22Rv1 (cell line): Measurements from ENCODE around the gene AMZ1.
"Not testable (repeated sequence)": the region's sequence is repeated elsewhere in the genome, so short reads cannot be mapped to it uniquely, and the experiment has no call there.

ENCODE experiments used
- H3K27ac ChIP-seq: fragments of 450-650 bp; 2 replicates; pipeline ENCODE4 v1.5.1; 2017
- CTCF ChIP-seq: fragments of 450-650 bp; IDR thresholded peaks from 2 replicates; pipeline ENCODE4 v1.5.1; 2017; ENCODE audit warnings: mild to moderate bottlenecking
- ZFX ChIP-seq: fragments of 450-650 bp; IDR thresholded peaks from 2 replicates; pipeline ENCODE4 v1.6.1; 2017; ENCODE audit warnings: antibody characterized with exemption, borderline replicate concordance

The AMZ1 gene

DNA sequence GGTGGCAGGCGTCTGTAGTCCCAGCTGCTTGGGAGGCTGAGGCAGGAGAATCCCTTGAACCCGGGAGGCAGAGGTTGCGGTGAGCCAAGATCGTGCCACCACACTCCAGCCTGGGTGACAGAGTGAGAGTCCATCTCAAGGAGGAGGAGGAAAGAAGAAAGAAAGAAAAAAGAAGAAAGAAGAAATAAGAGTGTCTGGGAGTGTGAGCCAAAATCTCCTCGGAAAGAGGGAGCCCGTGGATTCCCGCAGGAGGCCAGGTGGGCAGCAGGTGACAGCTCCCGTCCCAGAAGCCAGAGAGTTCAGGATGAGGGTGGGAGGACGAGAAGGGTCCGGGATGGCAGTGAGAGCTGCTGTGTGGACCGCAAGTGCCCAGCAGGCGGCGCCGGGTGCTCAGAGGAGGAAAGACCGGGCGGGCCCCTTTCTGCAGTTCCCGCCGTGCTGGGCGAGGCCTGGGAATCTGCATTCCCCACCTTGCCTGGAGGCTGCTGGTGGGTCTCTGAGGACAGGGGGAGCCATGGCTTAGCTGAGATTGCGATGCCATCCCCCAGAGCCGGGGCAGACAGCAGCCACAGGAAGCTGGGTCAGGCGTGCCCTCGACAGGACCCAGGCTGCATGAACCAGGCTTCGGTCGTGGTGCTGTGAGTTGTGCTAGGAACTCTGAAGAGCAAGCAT is 17.1 kb upstream of the AMZ1 start:
- TF ChIP-seq CTCF: peak; percentile 99
- no peak for TF ChIP-seq ZFX
- H3K27ac ChIP-seq: no peak overlapping the region

- not testable (repeated sequence) for H3K27ac ChIP-seq
These were observed 14.8 kb upstream of the AMZ1 start for GRCh38 chr7:2673214-2673613.

DNA sequence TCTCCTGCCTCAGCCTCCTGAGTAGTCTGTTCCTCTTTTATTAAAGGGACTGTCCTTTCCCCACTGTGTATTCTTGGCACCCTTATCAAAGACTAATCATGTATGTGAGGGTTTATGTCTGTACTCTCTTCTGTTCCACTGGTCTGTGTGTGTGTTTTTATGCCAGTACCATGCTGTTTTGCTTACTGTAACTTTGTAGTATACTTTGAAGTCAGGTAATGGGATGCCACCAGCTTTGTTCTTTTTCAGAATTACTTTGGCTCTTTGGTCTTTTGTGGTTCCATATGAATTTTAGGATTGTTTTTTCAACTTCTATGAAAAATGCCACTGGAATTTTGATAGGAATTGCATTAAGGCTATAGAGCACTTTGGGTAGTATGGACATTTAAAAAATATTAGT is 14.1 kb upstream of the AMZ1 start:
- no peak overlapping the region for H3K27ac ChIP-seq
- TF ChIP-seq CTCF: no peak
- TF ChIP-seq ZFX: no peak

- H3K27ac ChIP-seq: no peak overlapping the region
- TF ChIP-seq CTCF: no peak
- TF ChIP-seq ZFX: no peak
These were observed 12.7 kb upstream of the AMZ1 start for GRCh38 chr7:2675256-2675764.

GRCh38 chr7:2676576-2676975 is 11.4 kb upstream of the AMZ1 start:
- not testable (repeated sequence) for H3K27ac ChIP-seq

- not testable (repeated sequence) for H3K27ac ChIP-seq
These were observed 9.5 kb upstream of the AMZ1 start for GRCh38 chr7:2678454-2678853.

DNA sequence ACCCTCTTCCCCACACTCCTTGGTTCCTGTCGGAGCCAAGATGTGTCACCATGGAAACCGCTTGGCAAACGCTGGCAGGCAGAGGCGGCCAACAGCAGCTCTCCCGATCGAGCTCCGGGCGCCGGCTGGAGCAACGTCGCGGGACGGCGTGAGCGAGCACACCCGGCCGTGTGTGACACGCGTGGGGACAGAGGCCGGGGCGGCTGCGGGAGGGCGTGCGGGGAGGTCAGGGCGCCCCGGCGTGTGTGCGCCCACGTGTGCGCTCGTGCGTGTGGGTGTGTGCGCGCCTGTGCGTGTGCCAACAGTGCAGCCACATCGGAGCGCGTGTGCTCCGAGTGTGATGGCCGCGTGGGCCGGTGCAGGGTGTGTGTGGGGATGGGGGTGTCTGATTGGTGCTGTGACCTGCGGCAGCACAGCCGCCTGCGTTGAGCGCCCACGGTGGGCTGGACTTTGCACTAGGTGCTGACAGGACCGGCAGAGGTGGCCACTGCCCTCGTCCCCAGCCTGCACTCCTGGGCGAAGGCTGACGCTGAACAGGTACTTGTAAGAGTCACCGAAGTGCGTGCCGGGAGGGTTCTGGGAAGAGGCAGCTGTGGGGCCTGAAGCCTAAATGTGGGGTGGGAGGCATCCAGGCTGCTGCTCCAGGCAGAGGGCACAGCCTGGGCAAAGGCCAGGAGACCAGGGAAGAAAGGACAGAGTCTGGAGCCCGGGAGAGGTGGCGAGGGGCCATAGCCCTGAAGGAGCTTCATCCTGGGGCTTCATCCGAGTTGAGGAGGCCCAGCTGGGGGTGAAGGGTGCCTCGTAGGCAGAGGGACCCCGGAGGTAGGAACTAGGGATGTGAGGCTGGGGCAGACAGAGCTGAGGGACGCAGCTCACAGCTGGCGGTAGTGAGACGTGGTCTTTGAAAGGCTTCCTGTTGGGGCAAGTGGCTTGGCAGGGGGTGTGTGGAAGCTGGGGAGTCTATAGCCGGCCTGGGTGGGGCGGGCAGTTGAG is 8.6 kb upstream of the AMZ1 start:
- not testable (repeated sequence) for H3K27ac ChIP-seq

DNA sequence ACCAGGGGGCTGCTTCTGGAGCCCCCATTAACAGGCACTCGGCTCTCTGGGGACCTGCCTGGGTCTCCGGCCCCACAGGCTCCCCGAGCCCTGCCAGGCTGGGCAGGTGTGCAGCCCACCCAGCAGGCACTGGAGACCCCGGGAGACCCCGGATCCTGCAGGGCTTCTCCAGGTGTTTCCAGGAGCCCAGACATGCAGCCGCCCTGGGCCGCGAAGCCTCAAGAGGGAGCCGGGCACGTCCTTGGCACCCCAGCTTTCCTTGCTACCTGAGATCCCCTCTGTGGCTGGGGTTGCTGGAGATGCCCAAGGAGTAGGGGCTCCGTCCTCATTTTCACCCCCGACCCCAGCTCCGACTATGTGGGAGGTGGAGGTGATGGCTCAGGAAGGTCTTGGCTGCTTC is 7.7 kb upstream of the AMZ1 start:
- TF ChIP-seq CTCF (no peak), ZFX (no peak)
- H3K27ac ChIP-seq: no peak overlapping the region

DNA sequence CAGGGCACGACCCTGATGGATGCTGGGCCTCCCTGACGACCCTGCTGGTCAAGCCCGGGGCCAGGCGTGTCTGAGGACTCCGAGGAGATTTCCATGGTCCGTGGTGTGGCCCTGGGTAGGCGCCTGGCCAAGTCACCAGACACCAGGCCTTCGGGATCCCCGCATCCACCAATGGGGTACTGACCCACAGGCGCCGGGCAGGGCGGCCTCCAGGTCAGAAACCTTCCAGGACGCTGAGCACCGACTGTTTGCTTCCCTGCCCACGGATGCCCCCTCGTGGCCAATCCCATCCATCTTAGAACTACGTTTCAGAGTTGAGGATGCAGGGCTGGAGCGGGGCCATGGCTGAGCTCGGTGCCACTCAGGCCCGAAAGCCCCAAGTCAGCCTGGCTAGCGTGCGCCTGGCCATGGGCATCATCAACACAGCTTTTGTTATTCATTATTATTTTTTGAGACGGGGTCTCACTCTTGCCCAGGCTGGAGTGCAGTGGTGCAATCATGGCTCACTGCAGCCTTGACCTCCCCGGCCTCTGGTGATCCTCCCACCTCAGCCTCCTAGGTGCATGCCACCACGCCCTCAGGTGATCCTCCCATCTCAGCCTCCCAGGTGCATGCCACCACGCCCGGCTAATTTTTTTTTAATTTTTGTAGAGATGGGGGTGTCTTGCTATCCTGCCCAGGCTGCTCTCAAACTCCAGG is 7.1 kb upstream of the AMZ1 start:
- TF ChIP-seq CTCF (peak; percentile 97), ZFX (no peak)
- H3K27ac ChIP-seq: no peak overlapping the region
